Smooth muscle cell (in vitro differentiated cells): Measurements from ENCODE around the gene ZNF3. TPM values are rescaled to one million over a fixed set of nuclear protein-coding genes. Genes with fewer than 3 reads are reported as not detected.
A peak's percentile ranks its signal among the peaks of the same experiment; 100 is the strongest.

Source experiments
- DNase-seq: peaks from one replicate; lab custom pipeline; 2025; ENCODE audit not compliant: unreplicated experiment; lab: John Stamatoyannopoulos, UW
- H2AFZ ChIP-seq: fragments of 200-600 bp; sonication (generic); 2 replicates; pipeline ENCODE4 v1.6.0; 2016; ENCODE audit warnings: antibody characterized with exemption, low read depth, mild to moderate bottlenecking
- H3F3A ChIP-seq: fragments of 200-600 bp; sonication (generic); 2 replicates; pipeline ENCODE4 v1.6.0; 2017; ENCODE audit warnings: antibody characterized with exemption, low read depth
- H3K27ac ChIP-seq: fragments of 200-600 bp; sonication (generic); 2 replicates; pipeline ENCODE4 v1.5.1; 2016; ENCODE audit warnings: low read depth, mild to moderate bottlenecking
- H3K27me3 ChIP-seq: fragments of 200-600 bp; sonication (generic); 2 replicates; pipeline ENCODE4 v1.6.1; 2016; ENCODE audit warnings: low read depth, mild to moderate bottlenecking
- H3K36me3 ChIP-seq: fragments of 200-600 bp; sonication (generic); 2 replicates; pipeline ENCODE4 v1.5.1; 2016; ENCODE audit warnings: low read depth
- H3K4me1 ChIP-seq: fragments of 200-600 bp; sonication (generic); 2 replicates; pipeline ENCODE4 v1.5.1; 2016; ENCODE audit warnings: low read depth
- H3K4me2 ChIP-seq: fragments of 200-600 bp; sonication (generic); 2 replicates; pipeline ENCODE4 v1.6.0; 2016; ENCODE audit warnings: mild to moderate bottlenecking
- H3K4me3 ChIP-seq: fragments of 200-600 bp; sonication (generic); 2 replicates; pipeline ENCODE4 v1.5.1; 2016; ENCODE audit warnings: mild to moderate bottlenecking
- H3K79me2 ChIP-seq: fragments of 200-600 bp; sonication (generic); 2 replicates; pipeline ENCODE4 v1.6.0; 2016; ENCODE audit warnings: low read depth, mild to moderate bottlenecking
- H3K9ac ChIP-seq: fragments of 200-600 bp; sonication (generic); 2 replicates; pipeline ENCODE4 v1.6.0; 2016; ENCODE audit warnings: low read depth
- H3K9me3 ChIP-seq: fragments of 200-600 bp; sonication (generic); replicated peaks from 2 replicates; pipeline ENCODE4 v1.5.1; 2016; ENCODE audit warnings: low read depth
- H4K20me1 ChIP-seq: fragments of 200-600 bp; sonication (generic); 2 replicates; pipeline ENCODE4 v1.6.0; 2016; ENCODE audit warnings: low read depth
- CTCF ChIP-seq: fragments of 200-600 bp; sonication (generic); IDR thresholded peaks from 2 replicates; pipeline ENCODE4 v1.5.1; 2017; ENCODE audit warnings: borderline replicate concordance, mild to moderate bottlenecking, antibody characterized with exemption; ENCODE audit not compliant: insufficient read depth, poor library complexity, severe bottlenecking
- WGBS: methylation state at CpG from one replicate; pipeline ENCODE4 v1.1.7; 2016; ENCODE audit warnings: low lambda C conversion rate; 5-methylcytosine and 5-hydroxymethylcytosine counted together
- polyA plus RNA-seq: library from polyadenylated mRNA; unstranded; fragments of >200 nt; fragmentation: Nextera tagmentation; extraction: Ambion mirVana; gene quantifications from 2 replicates; pipeline ENCODE4 v1.2.1, GENCODE V29; 2016
- total RNA-seq: library from RNA; depleted of rRNA; stranded (reverse); fragments of >200 nt; gene quantifications from 2 replicates; pipeline ENCODE4 v1.2.3, GENCODE V29; 2014

ZNF3 gene
- total and polyA plus RNA-seq, 2 experiments from 2014 or later: 21.6 to 22.0 TPM

- 38% methylated on average over 3 of the region's 3 CpGs for WGBS
Observed at GRCh38 chr7:100085515-100085914, 4.0 kb upstream of the ZNF3 start.

DNA sequence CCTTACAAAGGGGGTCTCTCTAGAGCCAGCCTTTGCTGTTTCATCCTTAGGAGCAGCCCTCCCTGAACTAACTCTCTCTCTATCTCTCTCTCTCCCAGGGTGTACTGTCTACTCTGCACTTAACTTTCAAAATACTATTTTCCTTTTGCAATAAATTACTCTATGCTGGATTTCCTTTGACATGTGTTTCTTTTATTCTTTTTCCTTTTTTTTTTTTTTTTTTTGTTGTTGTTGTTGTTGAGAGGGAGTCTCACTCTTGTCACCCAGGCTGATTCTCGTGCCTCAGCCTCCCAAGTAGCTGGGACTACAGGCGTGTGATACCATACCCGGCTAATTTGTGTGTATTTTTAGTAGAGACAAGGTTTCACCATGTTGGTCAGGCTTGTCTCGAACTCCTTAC lies 1.5 kb upstream of the ZNF3 start:
- Histone ChIP-seq H3K27ac (peak overlapping the region; percentile 50), H3K27me3 (no peaks in the 10 kb centered on the region), H3K9me3 (no peaks in the 10 kb centered on the region), H3K9ac (no peak overlapping the region), H3F3A (peaks cover 25% of the 10 kb centered on the region), H3K4me3 (no peak overlapping the region), H3K79me2 (peaks cover 35% of the 10 kb centered on the region), H3K4me1 (peaks cover 12% of the 10 kb centered on the region), H3K4me2 (no peak overlapping the region), H4K20me1 (peaks cover 20% of the 10 kb centered on the region), H3K36me3 (no peaks in the 10 kb centered on the region), H2AFZ (no peak overlapping the region)
- TF ChIP-seq CTCF: no peak
- 89% methylated on average over 4 of the region's 4 CpGs for WGBS
- no peak for DNase-seq

More at GRCh38 chr7:100085515-100085914, 4.0 kb upstream of the ZNF3 start:
- H3K27ac ChIP-seq: no peak overlapping the region
- DNase-seq: no peak
- H4K20me1 ChIP-seq: no peaks in the 10 kb centered on the region
- H3K4me2 ChIP-seq: no peak overlapping the region
- H3K9ac ChIP-seq: no peak overlapping the region
- no peaks in the 10 kb centered on the region for H3K36me3 ChIP-seq
- H3K4me1 ChIP-seq: peaks cover 11% of the 10 kb centered on the region
- no peak overlapping the region for H2AFZ ChIP-seq
- no peak overlapping the region for H3K4me3 ChIP-seq
- H3K9me3 ChIP-seq: no peaks in the 10 kb centered on the region
- H3F3A ChIP-seq: peaks cover 47% of the 10 kb centered on the region
- no peak for TF ChIP-seq CTCF
- H3K27me3 ChIP-seq: no peaks in the 10 kb centered on the region
- H3K79me2 ChIP-seq: peaks cover 13% of the 10 kb centered on the region

GRCh38 chr7:100080907-100081534 lies 502 bp downstream of the ZNF3 start:
- Histone ChIP-seq H3K9me3 (no peaks in the 10 kb centered on the region), H4K20me1 (peaks cover 28% of the 10 kb centered on the region), H3K4me3 (peak overlapping the region; percentile 87), H3K36me3 (peaks cover 11% of the 10 kb centered on the region), H3K27me3 (no peaks in the 10 kb centered on the region), H3F3A (peaks cover 12% of the 10 kb centered on the region), H3K79me2 (peaks cover 55% of the 10 kb centered on the region), H3K9ac (peak overlapping the region; percentile 97), H3K4me2 (peak overlapping the region; percentile 100), H2AFZ (no peak overlapping the region), H3K4me1 (peaks cover 12% of the 10 kb centered on the region), H3K27ac (peak overlapping the region; percentile 93)
- 3% methylated on average over 33 of the region's 34 CpGs for WGBS
- no peak for TF ChIP-seq CTCF
- DNase-seq: no peak

- no peak overlapping the region for H3K9ac ChIP-seq
- no peaks in the 10 kb centered on the region for H3K27me3 ChIP-seq
- H2AFZ ChIP-seq: no peak overlapping the region
- H3K4me3 ChIP-seq: no peak overlapping the region
- peaks cover 12% of the 10 kb centered on the region for H3K4me1 ChIP-seq
- peaks cover 26% of the 10 kb centered on the region for H3K36me3 ChIP-seq
- H3F3A ChIP-seq: no peaks in the 10 kb centered on the region
- H3K79me2 ChIP-seq: peaks cover 72% of the 10 kb centered on the region
- WGBS: 96% methylated on average over 7 of the region's 7 CpGs
- no peak for TF ChIP-seq CTCF
- H4K20me1 ChIP-seq: peaks cover 28% of the 10 kb centered on the region
- H3K27ac ChIP-seq: peak overlapping the region; percentile 93
- DNase-seq: no peak
- no peaks in the 10 kb centered on the region for H3K9me3 ChIP-seq
- H3K4me2 ChIP-seq: peak overlapping the region; percentile 100
Observed at GRCh38 chr7:100079024-100079560, 2.4 kb downstream of the ZNF3 start.
